HG02759 (cell line): ENCODE results near the gene IMP4.
A peak's percentile ranks its signal among the peaks of the same experiment; 100 is the strongest.
"Not testable (repeated sequence)": the region's sequence is repeated elsewhere in the genome, so short reads cannot be mapped to it uniquely, and the experiment has no call there.

ENCODE experiments used
- ATAC-seq: cut with Tn5 transposase; IDR thresholded peaks from one replicate; pipeline ENCODE4 v1.9.1; 2021; ENCODE audit warnings: mild to moderate bottlenecking, moderate library complexity; ENCODE audit not compliant: unreplicated experiment

The IMP4 gene

DNA sequence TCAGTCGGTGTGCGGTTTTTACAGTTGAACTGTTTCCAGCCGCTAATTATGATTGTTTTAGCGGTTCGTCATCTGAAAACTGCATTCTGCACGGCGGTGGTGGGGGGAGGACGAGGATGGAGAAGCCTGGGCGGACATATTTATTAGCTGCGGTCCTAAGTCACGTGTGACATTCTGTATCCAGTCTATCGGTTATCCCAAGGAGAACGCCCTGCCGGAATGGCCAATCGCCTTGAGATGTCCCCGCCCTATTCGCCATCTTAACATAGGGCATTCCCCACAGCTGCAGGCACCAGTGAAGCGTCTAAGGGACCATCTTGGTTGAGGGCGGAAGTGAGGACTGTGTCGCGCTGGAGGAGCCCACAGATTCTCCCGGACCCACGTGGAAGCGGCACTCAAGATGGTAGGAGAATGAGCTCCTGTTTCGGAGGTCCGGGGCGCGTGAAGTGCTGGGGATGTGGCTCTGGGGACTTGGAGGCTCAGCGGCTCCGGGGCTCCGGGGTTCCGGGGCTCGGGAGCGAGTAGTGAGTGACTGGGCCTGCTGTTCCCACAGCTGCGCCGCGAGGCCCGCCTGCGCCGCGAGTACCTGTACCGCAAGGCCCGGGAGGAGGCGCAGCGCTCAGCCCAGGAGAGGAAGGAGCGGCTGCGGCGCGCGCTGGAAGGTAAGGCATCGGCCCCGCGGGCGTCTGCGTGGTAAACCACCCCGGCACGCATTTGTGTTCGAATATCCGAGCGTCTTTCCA lies at the start of gene IMP4:
IMP4 (plus strand) TSS at position 365 of the 743 bp plus-strand sequence; CDS start at position 401, 36 bp downstream.
- ATAC-seq = peak; percentile 86

- no peak for ATAC-seq
These were observed 42.3 kb upstream of the IMP4 start for GRCh38 chr2:130300258-130300969.

- no peak for ATAC-seq
These were observed 41.7 kb upstream of the IMP4 start for GRCh38 chr2:130300970-130301348.

DNA sequence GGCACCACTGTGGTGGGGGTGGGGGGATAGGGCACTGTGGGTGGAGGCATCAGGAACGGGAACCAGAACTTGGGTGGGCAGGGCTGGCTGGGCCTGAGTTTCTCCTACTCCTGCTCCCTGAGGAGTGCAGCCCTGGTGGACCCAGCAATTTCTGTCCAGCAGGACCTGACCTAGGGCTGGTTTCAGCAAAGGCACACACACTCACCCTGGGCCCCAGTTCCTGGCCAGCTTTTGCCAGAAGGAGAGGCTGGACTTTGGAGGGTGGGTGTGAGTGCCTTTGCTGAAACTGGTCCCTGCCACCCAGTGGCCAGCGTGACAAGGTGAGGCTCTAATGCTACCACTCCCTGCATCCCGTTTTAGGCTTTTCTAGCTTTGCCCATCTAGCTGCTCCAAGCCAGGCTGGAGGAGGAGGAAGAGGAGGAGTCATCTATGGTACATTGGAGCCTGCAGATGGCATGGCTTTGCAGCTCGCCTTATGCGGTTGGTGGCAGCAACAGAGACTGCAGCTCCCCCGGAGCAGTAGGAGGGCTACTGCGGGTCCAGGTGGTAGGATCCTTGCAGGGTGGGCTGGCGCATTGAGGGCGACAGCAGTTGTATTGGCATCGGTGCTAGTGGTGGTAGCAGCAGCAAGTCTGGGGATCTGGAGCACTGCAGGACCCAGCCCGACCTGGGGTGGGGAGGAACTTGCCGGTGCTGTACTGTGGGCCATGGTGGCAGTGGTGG lies 40.4 kb upstream of the IMP4 start:
- ATAC-seq = no peak

DNA sequence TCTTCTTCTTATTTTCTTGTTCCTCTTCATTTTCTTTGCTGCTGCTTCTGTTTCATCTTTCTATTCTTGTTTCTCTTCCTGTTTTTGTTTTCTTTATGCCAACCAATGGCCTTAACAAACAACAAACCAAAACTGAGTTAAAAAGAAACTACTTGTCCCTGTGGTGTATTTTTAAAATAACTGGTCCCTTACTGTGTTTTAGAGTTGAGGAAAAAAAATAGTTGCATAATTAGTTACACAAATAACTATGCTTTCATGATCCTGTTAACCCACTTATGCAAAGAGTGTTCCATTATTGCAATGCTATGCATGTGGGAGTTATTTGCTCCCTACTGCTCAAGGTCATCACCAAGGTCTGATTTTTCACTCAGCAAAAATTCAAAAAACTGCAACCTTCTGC lies 39.5 kb upstream of the IMP4 start:
- peak; percentile 65 for ATAC-seq

DNA sequence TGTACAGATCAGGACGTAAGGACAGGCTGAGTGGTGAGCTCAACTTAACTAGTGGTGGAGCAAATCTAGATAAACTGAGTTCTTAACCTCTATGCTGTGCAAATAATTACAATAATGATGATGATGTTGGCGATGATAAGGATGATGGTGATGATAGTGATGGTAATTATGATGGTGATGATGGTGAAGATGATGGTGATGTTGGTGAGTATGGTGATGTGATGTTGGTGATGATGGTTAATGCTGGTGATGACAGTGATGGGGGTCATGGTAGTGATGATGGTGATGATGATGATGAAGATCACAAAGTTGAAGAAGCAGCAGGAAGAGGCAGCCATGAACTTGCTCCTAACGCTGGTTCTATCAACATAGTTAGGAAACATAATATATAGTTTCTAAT lies 38.0 kb upstream of the IMP4 start:
- ATAC-seq = no peak

- no peak for ATAC-seq
These were observed 34.8 kb upstream of the IMP4 start for GRCh38 chr2:130307850-130308249.

DNA sequence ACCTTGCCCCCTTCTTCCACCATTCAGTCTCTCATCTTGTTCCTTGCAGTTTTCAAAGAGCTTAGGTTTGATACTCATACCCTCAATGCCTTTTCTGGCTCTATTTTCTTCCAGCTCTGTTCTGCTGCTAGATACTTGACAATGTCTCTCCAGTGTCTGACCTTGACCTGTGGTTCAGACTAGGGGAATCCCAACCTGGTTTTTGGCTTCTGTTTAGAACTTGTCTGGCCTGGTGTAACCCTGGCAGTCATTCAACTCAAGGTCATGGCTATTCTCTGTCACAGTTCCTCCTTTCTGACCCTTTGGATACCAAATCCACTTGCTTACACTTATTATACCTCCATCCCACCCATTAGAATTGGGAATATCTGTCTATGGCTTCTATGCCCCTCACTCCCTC lies 31.8 kb upstream of the IMP4 start:
- ATAC-seq = peak; percentile 56

- no peak for ATAC-seq
These were observed 28.8 kb upstream of the IMP4 start for GRCh38 chr2:130313812-130314334.

- ATAC-seq = no peak
These were observed 28.3 kb upstream of the IMP4 start for GRCh38 chr2:130314377-130314776.

DNA sequence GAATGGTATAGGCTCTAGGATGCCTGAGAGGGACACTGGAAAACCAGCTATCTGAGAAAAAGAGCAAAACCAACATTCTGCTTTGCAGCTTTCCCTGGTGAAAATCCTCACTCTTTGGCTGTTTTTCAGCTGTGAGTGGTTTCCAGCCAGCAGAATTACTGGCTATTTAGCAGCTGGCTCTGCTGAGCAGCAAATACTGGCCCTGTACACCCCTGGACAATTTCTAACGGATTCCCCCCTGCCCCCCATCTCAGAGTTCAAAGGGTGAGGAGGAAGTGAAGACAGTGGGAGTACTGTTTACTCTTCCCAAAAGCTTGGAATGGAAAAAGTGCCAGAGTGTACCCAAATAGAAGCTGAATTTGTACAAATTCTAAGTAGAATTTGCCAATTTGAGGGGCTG lies 26.1 kb upstream of the IMP4 start:
- ATAC-seq = no peak

DNA sequence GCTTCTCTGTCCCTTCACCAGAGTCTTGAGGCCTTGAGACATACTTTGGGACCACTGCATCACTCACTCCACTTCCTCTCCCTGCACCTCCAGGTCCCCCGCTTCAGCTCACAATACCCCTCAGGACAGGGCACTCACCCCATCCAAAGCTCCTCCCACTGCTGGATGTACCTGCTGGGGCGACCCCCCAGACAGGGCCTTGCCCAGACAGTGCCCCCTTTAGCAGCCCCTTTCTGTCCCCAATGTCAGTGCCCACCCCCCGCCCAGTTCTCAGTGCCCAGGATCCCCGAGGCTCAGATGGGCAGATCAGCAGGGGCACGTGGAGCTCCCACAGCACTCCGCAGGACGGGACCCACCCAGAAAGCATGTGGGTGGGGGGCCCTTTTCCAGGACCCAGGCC lies 23.8 kb upstream of the IMP4 start:
- no peak for ATAC-seq

- no peak for ATAC-seq
These were observed 23.2 kb upstream of the IMP4 start for GRCh38 chr2:130319536-130319935.

DNA sequence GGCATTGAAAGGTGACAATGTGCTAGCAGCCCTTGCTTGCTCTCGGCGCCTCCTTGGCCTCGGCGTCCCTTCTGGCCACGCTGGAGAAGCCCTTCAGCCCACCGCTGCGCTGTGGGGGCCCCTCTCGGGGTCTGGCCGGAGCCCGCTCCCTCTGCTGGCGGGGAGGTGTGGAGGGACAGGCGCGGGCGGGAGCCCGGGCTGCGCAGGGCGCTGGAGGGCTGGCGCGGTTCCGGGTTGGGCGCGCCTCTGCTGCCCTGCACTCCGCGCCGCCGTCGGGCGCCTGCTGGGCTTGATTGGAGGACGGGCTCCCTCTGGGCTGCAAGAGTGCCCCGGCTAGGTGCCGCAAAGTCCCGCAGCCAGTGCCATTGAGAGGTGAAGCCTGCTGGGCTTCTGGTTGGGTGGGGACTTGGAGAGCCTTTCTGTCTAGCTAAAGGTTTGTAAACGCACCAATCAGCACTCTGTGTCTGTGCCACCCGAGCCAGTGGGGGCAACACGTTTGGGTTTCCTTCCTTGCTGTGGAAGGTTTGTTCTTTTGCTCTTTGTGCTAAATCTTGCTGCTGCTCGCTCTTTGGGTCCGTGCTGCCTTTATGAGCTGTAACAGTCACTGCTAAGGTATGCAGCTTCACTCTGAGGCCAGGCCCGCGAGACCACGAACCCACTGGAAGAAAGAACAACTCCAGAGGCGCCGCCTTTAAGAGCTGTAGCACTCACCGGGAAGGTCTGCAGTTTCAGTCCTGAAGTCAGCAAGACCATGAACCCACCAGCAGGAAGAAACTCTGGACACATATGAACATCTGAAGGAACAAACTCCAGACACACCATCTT lies 14.8 kb upstream of the IMP4 start:
- ATAC-seq = no peak

GRCh38 chr2:130328710-130329109 lies 14.0 kb upstream of the IMP4 start:
- ATAC-seq = no peak

DNA sequence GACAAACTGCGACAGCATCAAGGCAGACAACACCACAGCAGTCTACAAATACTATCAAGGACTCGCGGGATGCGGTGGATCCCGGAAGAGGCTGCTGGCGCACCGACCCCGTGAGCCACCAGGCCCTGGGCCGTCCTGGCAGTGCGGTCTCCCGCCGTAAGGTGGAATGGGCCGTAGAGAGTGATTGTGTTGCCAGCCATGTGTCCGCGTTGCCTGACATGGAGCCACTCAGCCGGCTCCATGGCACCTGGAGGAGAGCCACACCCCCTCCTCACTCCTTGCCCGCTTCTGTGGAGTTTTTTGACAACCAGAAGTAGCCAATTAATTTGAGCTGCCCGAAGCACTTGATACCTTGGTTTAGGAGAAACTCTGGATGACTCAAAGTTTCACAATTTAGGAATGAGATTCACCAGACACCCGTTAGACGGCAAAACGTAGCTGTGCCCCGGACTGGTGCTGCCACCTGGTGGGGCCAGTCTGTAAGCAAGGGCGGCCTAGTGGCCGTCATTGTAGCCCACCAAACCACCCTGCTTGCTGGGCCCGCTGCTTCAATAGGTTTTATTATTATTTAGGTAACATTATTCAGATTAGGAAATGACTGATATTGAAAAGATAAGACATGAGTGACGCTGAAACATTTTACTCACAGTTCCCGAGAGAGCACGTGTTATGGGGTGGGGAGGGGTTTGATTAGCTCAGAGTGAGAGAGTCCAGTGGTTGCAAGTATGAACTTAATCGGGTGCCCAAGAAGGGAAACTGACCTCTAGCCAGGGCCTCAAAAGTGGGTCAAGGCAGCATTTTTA lies 10.2 kb upstream of the IMP4 start:
- peak; percentile 77 for ATAC-seq

GRCh38 chr2:130333253-130333652 lies 9.4 kb upstream of the IMP4 start:
- ATAC-seq = not testable (repeated sequence)

- no peak for ATAC-seq
These were observed 8.7 kb upstream of the IMP4 start for GRCh38 chr2:130334026-130334425.

DNA sequence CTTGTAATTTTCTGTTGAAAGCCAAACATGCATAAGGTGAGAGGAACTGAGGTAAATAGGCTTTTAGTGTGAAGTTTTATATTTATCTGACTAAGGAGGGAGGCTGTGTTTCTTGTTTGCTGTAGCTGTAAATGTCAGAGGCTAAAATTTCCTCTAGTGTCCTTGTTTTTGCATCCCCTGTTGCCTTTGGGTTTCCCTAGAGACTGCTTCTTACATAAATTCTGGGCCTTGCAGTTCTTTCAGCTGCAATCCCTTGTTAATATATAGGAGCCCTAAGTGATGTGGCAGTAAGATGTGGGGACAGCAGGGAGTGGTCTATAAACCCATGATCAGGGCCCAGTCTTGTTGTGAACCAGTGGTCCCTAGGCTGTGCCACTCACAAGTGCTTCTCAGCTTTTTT lies 7.5 kb upstream of the IMP4 start:
- no peak for ATAC-seq
